Esophagus muscularis mucosa (tissue), 4 donors: Measurements from ENCODE around the gene HDLBP. TPM values are rescaled to one million over a fixed set of nuclear protein-coding genes. Genes with fewer than 3 reads are reported as not detected.

Experiments used
- DNase-seq: peaks from one replicate; pipeline ENCODE4 v3.0.0-alpha.2; 2017; ENCODE audit errors: extremely low spot score
- H3K27ac ChIP-seq, 4 donors: fragments of 200-600 bp; sonication (generic); replicated peaks in 1 of 4; 1 replicate in 3 of 4; 2 replicates in 1 of 4; pipeline ENCODE4 v1.5.1; 2016 to 2019; ENCODE audit warnings: mild to moderate bottlenecking in 1 of 4
- H3K27me3 ChIP-seq, 4 donors: fragments of 200-600 bp; sonication (generic); one replicate each; pipeline versions ENCODE4 v1.5.1 to v1.6.0; 2016 to 2019
- H3K36me3 ChIP-seq, 4 donors: fragments of 200-600 bp; sonication (generic); one replicate each; pipeline ENCODE4 v1.5.1; 2016 to 2019
- H3K4me1 ChIP-seq, 4 donors: fragments of 200-600 bp; sonication (generic); one replicate each; pipeline ENCODE4 v1.5.1; 2016 to 2019
- H3K4me3 ChIP-seq, 4 donors: fragments of 200-600 bp; sonication (generic); 1 replicate in 2 of 4; 2 replicates in 2 of 4; pipeline ENCODE4 v1.5.1; 2016 to 2019; ENCODE audit warnings: mild to moderate bottlenecking in 4 of 4, moderate library complexity in 1 of 4
- H3K9me3 ChIP-seq, 4 donors: fragments of 200-600 bp; sonication (generic); 1 replicate in 3 of 4; 2 replicates in 1 of 4; pipeline ENCODE4 v1.5.1; 2016 to 2019
- CTCF ChIP-seq, 3 experiments: fragments of 200-600 bp in 2 of 3; fragments of 450-650 bp in 1 of 3; sonication (generic) in 2 of 3; IDR thresholded peaks; one replicate each; pipeline ENCODE4 v1.5.1; 2017 to 2019; ENCODE audit warnings: antibody characterized with exemption in 3 of 3, mild to moderate bottlenecking in 2 of 3, moderate library complexity in 1 of 3
- EP300 ChIP-seq: sonication (generic); formaldehyde crosslinking; IDR thresholded peaks from one replicate; pipeline ENCODE4 v1.6.1; 2017; ENCODE audit warnings: antibody characterized with exemption
- POLR2A ChIP-seq: fragments of 450-650 bp; IDR thresholded peaks from one replicate; pipeline ENCODE4 v1.6.1; 2017; ENCODE audit warnings: antibody characterized with exemption, moderate library complexity, mild to moderate bottlenecking, low read depth
- POLR2AphosphoS5 ChIP-seq, 2 donors: sonication (generic); formaldehyde crosslinking; IDR thresholded peaks; one replicate each; pipeline ENCODE4 v1.6.1; 2017; ENCODE audit warnings: antibody characterized with exemption in 2 of 2
- WGBS: methylation state at CpG from one replicate; pipeline ENCODE4 v1.1.5; 2018; 5-methylcytosine and 5-hydroxymethylcytosine counted together
- intact Hi-C: fragments of 100-400 bp; cut with DNase I; formaldehyde crosslinking; loops from one replicate; pipeline ENCODE4 v1.15.1; 2023
- total RNA-seq, 4 donors: library from RNA; depleted of rRNA; stranded (reverse); fragments of >200 nt; gene quantifications; one replicate each; pipeline versions ENCODE4 v1.1.0 to v1.2.1, GENCODE V29; 2016

The HDLBP gene
- total RNA-seq, 4 donors from 2014 or later, result 263 to 479 (median 304) TPM

DNA sequence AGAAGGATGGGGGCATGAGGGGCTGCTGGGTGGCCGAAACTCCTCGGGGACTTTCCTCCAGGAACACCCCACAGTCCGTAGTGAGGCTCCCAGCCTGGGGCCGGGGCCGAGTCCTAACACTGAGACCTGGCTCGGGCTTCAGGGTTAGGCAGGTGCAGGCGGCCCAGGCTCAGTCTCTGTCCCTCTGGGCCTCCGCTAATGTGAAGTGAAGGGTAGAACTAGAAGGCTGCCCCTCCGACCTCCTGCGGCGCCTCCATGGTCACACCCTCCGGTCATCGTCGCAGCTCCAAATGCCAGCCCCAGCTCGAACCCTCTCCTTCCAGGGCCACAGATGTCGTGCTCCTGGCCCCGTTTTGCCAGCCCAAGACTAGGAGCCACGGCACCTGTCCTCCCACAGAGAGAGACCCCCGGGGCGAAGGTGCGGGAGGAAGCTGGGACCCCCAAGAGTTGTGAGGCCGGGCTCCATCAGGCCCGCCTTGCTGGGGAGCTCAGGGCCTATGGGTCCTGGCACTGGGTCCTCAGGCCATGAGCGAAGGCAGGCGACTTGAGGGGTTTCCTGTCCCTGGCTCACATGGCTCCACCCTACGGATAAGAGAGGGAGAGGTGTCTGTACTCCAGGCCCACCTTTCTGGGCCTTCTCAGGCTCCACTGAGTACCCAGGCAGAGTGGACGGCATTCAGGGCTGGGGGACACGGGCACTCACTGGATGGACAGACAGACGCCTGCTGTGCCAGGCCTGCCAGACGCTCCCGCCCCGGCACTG is 126.2 kb downstream of the HDLBP start:
- Histone ChIP-seq H3K9me3 (no peaks in the 10 kb centered on the region), H3K4me1 (no peaks in the 10 kb centered on the region), H3K36me3 (no peaks in the 10 kb centered on the region), H3K4me3 (no peak overlapping the region), H3K27me3 (peaks cover 0 to 19% (median 0%) of the 10 kb centered on the region in 4 donors), H3K27ac (no peak overlapping the region)
- intact Hi-C loops, result no loop called here
- WGBS, result 82% methylated on average over 19 of the region's 32 CpGs
- DNase-seq, result no peak
- TF ChIP-seq EP300, result no peak
- TF ChIP-seq POLR2AphosphoS5 (IDR thresholded peaks at IDR 0.05), result no peak
- no peak for TF ChIP-seq POLR2A
- no peak for TF ChIP-seq CTCF (IDR thresholded peaks at IDR 0.05)

DNA sequence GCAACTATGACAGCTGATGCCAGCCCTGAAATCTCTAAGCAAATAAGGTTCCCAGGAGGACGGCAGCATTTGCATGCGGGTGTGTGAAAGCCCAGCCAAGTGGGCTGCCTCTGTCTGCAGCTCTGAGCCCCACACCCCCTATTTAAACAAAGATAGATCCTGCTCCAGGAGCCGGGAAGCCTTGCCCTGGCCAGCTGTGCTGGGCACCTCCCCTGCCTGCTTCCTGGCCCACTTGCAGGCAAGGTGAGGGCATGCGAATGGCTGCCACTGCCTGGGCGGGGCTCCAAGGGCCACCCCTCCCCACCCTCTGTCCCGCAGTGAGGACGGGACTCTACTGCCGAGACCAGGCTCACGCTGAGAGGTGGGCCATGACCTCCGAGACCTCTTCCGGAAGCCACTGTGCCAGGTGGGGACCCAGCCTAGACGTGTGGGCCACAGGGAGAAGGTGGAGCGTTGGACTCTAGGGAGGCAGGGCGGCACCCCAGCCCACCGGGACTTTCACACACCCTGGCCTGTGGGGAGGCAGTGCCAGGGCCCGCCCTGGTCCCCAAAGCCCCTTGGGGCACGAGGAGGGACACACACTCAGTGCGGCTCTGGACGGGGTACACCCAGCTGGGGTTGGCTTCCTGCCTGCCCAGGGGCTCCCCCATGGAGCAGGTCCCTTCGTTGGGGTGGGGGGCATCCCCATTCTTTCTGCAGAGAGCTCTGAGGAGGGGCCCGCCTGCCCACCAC is 126.9 kb downstream of the HDLBP start, which contains the start of gene ANO7:
ANO7 (plus strand) TSS at position 317 of the 732 bp plus-strand sequence. CDS start 1,387 bp downstream, outside the sequence.
- no peaks in the 10 kb centered on the region for H3K9me3 ChIP-seq
- intact Hi-C loops, result no loop called here
- peaks cover 0 to 5% (median under 1%) of the 10 kb centered on the region in 4 donors for H3K36me3 ChIP-seq
- peaks cover 0 to 19% (median 0%) of the 10 kb centered on the region in 4 donors for H3K27me3 ChIP-seq
- no peak for DNase-seq
- H3K4me1 ChIP-seq, result no peaks in the 10 kb centered on the region
- no peak within 1 kb of the TSS for H3K27ac ChIP-seq
- WGBS, result 75% methylated on average over 14 of the region's 21 CpGs
- no peak within 1 kb of the TSS for H3K4me3 ChIP-seq
- no peak for TF ChIP-seq POLR2AphosphoS5 (IDR thresholded peaks at IDR 0.05)
- no peak for TF ChIP-seq CTCF (IDR thresholded peaks at IDR 0.05)
- no peak for TF ChIP-seq POLR2A
- no peak for TF ChIP-seq EP300

DNA sequence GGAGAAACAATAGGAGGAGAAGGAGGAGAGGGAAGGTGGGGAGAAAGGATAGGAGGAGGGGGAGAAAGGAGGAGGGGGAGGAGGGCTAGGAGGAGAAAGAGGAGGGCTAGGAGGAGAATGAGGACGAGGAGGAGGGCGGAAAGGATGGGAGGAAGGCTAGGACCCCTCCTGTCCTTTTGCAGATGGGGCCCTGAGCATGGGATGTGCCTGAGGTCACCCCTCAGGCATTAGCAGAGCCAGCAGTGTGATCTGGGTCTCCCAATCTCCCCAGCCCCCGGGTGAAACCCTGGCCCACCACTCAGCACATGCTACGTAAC is 127.6 kb downstream of the HDLBP start:
- no peaks in the 10 kb centered on the region for H3K9me3 ChIP-seq
- H3K4me3 ChIP-seq, result no peak overlapping the region
- intact Hi-C loops, result no loop called here
- no peaks in the 10 kb centered on the region for H3K4me1 ChIP-seq
- H3K27me3 ChIP-seq, result peaks cover 0 to 19% (median 0%) of the 10 kb centered on the region in 4 donors
- peaks cover 1 to 12% (median 7%) of the 10 kb centered on the region in 4 donors for H3K36me3 ChIP-seq
- DNase-seq, result no peak
- no peak for TF ChIP-seq EP300
- no peak for TF ChIP-seq POLR2AphosphoS5 (IDR thresholded peaks at IDR 0.05)
- TF ChIP-seq CTCF (IDR thresholded peaks at IDR 0.05), result no peak
- no peak for TF ChIP-seq POLR2A
- H3K27ac ChIP-seq, result no peak overlapping the region
- 61% methylated on average over 4 of the region's 4 CpGs for WGBS

DNA sequence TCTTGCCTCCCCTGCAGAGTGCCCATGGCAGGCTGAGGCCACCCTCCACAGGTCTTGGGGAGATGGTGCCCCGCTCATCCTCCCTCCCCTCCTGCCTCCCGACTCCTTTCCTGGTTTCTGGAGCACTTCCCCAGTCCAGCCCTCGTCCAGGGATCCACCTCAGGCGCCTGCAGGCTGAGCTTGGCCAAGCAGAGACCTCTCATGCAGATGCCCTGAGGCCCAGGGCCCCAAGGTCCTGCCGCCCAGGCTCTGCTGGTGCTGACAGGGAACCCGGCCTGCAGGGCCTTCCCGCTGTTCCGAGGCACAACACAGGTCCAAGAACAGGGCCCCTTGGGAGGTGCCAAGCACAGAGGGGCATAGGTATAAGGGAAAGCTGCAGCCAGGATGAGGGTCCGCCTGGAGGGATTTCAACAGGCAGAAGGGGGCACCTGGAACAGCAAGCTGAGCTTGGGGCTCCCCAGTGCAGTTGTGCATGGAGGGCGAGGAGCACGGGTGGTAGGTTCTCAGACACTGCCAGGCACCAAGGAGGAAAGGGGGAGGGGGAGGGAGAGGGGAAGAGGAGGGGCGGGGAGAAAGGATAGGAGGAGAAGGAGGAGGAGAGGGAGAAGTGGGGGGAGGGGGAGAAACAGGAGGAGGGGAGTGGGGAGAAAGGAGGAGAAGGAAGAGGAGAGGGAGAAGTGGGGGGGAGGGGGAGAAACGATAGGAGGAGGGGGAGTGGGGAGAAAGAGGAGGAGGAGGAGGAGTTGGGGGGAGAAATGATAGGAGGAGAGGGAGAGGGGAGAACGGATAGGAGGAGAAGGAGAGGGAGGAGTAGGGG is 128.2 kb downstream of the HDLBP start:
- TF ChIP-seq EP300, result no peak
- TF ChIP-seq POLR2A, result no peak
- no peak for TF ChIP-seq CTCF (IDR thresholded peaks at IDR 0.05)
- no peak for TF ChIP-seq POLR2AphosphoS5 (IDR thresholded peaks at IDR 0.05)
- Histone ChIP-seq H3K4me1 (no peaks in the 10 kb centered on the region), H3K4me3 (no peak overlapping the region), H3K27ac (no peak overlapping the region), H3K36me3 (peaks cover 7 to 17% (median 13%) of the 10 kb centered on the region in 4 donors), H3K9me3 (no peaks in the 10 kb centered on the region), H3K27me3 (peaks cover 0 to 19% (median 0%) of the 10 kb centered on the region in 4 donors)
- intact Hi-C loops, result no loop called here
- 53% methylated on average over 12 of the region's 14 CpGs for WGBS
- DNase-seq, result no peak
